Kidney epithelial cell (primary cell): ENCODE measurements around the gene PLB1. TPM values are rescaled to one million over a fixed set of nuclear protein-coding genes. Genes with fewer than 3 reads are reported as not detected.

Experiments used
- DNase-seq: peaks from one replicate; pipeline ENCODE4 v3.0.0-alpha.2; 2010; ENCODE audit warnings: low read depth
- H3K27me3 ChIP-seq: 2 replicates; pipeline ENCODE4 v1.6.0; 2011; ENCODE audit warnings: low read length; ENCODE audit not compliant: control insufficient read depth, insufficient read depth
- H3K36me3 ChIP-seq: 2 replicates; pipeline ENCODE4 v1.5.1; 2011; ENCODE audit warnings: low read length; ENCODE audit not compliant: control insufficient read depth, insufficient read depth
- H3K4me3 ChIP-seq: 2 replicates; pipeline ENCODE4 v1.5.1; 2011; ENCODE audit warnings: low read depth, mild to moderate bottlenecking, control low read depth, low read length
- total RNA-seq: library from RNA; depleted of rRNA; stranded (reverse); fragments of >200 nt; gene quantifications from 2 replicates; pipeline ENCODE4 v1.2.3, GENCODE V29; 2015
- TF ChIP-seq, protein P1 (sequence below): IDR thresholded peaks from 2 replicates; pipeline ENCODE4 v1.5.1; 2011; ENCODE audit warnings: mild to moderate bottlenecking, moderate library complexity, low read length, control low read depth, inconsistent platforms; ENCODE audit not compliant: insufficient read depth, poor library complexity, severe bottlenecking

PLB1 gene
- total RNA-seq, 1 donor from 2014 or later, result 0.25 TPM

DNA sequence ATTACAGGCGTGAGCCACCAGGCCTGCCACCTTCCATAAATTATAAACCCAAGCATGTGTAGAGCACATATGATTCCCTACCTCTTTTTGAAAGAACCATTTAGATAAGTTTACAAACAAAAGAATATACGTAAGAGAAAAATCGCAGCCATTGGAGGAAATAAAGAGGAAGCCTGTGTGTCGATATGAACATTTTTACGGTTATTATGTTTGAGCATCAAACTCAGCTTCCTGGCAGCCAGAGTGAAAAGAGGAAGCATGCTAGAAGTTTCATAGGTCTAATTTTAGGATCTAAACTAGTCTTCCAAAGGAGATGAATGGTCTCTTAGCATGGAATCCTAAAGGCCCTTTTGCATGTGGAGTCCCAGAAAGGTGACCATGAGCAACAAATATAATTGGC is 104.3 kb downstream of the PLB1 start:
- no peak for DNase-seq

DNA sequence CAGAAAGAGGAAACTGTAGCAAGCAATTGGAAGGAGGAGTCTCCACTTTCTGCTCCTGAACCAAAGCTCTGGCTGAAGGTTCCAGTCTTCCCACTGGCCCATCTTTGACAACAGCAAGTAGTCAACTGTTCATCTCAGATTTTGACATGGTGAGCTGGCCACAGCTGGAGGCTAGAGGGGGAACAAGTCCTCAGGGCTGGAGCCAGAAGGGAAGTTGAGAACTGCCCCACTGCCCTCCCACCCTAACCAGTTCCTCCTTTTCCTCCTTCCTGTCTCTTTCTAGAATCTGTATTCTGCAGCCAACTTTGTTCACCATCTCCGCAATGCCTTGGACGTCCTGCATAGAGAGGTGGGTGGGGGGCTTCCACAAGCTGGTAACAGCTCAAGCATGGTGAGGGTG is 105.8 kb downstream of the PLB1 start:
- Histone ChIP-seq H3K27me3 (no peaks in the 10 kb centered on the region), H3K36me3 (no peaks in the 10 kb centered on the region), H3K4me3 (no peak overlapping the region)
- TF ChIP-seq, protein P1, sequence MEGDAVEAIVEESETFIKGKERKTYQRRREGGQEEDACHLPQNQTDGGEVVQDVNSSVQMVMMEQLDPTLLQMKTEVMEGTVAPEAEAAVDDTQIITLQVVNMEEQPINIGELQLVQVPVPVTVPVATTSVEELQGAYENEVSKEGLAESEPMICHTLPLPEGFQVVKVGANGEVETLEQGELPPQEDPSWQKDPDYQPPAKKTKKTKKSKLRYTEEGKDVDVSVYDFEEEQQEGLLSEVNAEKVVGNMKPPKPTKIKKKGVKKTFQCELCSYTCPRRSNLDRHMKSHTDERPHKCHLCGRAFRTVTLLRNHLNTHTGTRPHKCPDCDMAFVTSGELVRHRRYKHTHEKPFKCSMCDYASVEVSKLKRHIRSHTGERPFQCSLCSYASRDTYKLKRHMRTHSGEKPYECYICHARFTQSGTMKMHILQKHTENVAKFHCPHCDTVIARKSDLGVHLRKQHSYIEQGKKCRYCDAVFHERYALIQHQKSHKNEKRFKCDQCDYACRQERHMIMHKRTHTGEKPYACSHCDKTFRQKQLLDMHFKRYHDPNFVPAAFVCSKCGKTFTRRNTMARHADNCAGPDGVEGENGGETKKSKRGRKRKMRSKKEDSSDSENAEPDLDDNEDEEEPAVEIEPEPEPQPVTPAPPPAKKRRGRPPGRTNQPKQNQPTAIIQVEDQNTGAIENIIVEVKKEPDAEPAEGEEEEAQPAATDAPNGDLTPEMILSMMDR, result no peak
- DNase-seq, result no peak

More for the DNA sequence above, 104.3 kb downstream of the PLB1 start:
- no peaks in the 10 kb centered on the region for H3K36me3 ChIP-seq
- TF ChIP-seq, protein P1, result no peak
- no peak overlapping the region for H3K4me3 ChIP-seq
- no peaks in the 10 kb centered on the region for H3K27me3 ChIP-seq

DNA sequence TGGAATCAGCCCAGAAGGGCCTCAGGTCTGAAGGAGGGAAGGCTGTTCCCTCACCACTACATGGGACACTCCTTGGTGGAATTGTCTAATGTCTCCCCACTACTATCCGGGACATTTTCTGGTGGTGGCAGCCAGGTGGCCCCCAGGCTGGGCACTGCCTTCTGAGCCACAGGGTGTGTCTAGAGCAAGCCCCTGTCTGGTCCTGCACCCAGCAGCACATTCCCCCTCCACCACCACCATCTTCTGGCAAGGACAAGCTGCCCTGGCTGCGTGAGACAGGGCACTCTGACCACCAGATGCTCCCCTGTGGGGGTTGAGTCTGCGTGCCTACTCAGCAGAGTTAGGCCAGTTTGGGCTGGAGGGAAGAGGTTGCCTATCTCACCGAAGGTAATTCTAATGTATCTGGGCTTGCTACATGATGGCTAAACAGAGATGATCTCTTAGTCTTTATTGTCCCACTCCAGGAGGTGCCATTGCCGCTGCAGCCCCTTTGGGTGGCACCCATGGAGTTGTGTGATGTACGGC is 106.3 kb downstream of the PLB1 start:
- DNase-seq, result no peak
- TF ChIP-seq, protein P1, result no peak

GRCh38 chr2:28602751-28603639 is 107.1 kb downstream of the PLB1 start:
- Histone ChIP-seq H3K4me3 (no peak overlapping the region), H3K27me3 (no peaks in the 10 kb centered on the region), H3K36me3 (no peaks in the 10 kb centered on the region)
- no peak for DNase-seq
- TF ChIP-seq, protein P1, result no peak

More for the DNA sequence above, 106.3 kb downstream of the PLB1 start:
- no peak overlapping the region for H3K4me3 ChIP-seq
- H3K27me3 ChIP-seq, result no peaks in the 10 kb centered on the region
- no peaks in the 10 kb centered on the region for H3K36me3 ChIP-seq

- Histone ChIP-seq H3K27me3 (no peaks in the 10 kb centered on the region), H3K36me3 (no peaks in the 10 kb centered on the region), H3K4me3 (no peak overlapping the region)
- TF ChIP-seq, protein P1, result no peak
- no peak for DNase-seq
Observed at GRCh38 chr2:28603821-28604220, 108.0 kb downstream of the PLB1 start.
